Measurements from ENCODE around the gene AXIN1. TPM values are rescaled to one million over a fixed set of nuclear protein-coding genes. Genes with fewer than 3 reads are reported as not detected.

Gene AXIN1
- total RNA-seq, 3 donors from 2014 or later, result 16.5 to 22.6 (median 22.4) TPM

DNA sequence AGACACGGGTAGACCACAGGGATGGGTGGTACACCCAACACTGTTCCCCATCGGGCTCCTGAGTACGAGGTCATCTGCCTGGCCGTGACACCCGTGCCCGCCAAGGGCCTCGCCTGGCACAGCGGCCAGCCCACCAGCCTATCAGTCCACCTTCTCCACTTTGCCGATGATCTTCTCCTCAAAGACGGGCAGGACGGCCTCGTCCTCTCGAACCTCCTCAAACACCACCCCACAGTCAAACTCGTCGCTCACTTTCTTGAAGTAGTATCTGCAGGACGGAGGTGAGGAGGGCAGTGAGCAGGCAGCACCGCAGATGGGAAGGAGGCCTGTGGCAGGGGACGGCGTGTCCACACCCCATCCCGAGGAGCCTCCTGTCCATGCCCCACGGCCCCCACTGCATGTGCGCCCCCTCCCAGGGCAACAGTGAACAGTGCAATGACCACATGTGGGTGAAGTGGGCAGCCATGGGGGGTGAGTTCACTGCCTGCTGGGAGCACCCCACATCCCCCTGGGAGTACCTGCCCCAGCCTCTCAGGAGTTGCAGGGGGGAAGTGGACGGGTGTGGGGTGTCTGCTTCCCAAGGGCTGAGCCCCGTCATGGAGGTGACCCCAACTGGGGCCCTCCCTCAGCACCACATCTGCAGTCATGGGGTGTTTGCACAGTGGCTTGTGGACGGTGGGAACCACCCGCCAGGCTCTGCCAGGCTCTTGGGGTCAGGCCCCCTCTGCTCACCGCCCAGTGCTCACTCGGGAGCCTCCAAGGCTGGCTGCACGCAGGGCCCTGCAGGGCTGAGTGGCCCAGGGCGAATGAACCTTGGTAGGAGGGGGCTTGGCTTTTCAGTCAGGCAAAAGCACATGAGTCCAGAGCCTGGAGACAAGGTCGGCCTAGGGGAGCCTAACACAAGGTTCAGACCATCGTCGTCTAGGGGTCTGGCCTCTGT is 64.3 kb downstream of the AXIN1 start:
- TF ChIP-seq, protein P1, sequence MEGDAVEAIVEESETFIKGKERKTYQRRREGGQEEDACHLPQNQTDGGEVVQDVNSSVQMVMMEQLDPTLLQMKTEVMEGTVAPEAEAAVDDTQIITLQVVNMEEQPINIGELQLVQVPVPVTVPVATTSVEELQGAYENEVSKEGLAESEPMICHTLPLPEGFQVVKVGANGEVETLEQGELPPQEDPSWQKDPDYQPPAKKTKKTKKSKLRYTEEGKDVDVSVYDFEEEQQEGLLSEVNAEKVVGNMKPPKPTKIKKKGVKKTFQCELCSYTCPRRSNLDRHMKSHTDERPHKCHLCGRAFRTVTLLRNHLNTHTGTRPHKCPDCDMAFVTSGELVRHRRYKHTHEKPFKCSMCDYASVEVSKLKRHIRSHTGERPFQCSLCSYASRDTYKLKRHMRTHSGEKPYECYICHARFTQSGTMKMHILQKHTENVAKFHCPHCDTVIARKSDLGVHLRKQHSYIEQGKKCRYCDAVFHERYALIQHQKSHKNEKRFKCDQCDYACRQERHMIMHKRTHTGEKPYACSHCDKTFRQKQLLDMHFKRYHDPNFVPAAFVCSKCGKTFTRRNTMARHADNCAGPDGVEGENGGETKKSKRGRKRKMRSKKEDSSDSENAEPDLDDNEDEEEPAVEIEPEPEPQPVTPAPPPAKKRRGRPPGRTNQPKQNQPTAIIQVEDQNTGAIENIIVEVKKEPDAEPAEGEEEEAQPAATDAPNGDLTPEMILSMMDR (IDR thresholded peaks at IDR 0.05), result no peak
- TF ChIP-seq POLR2AphosphoS5 (IDR thresholded peaks at IDR 0.05), result no peak
- no peak for TF ChIP-seq POLR2A (IDR thresholded peaks at IDR 0.05)
- no peaks in the 10 kb centered on the region for H3K9me3 ChIP-seq
- H3K4me3 ChIP-seq, result no peak overlapping the region
- no peaks in the 10 kb centered on the region for H3K4me1 ChIP-seq
- intact Hi-C loops (cut with DNase I; ENCODE audit: low total_unique reads), result no loop called here
- DNase-seq (ENCODE audit: low spot score in 2 of 2), result no peak
- H3K27me3 ChIP-seq, result peaks cover 0 to 2% of the 10 kb centered on the region in 2 donors
- no peak overlapping the region for H3K27ac ChIP-seq
- peaks cover 7% of the 10 kb centered on the region for H3K36me3 ChIP-seq

DNA sequence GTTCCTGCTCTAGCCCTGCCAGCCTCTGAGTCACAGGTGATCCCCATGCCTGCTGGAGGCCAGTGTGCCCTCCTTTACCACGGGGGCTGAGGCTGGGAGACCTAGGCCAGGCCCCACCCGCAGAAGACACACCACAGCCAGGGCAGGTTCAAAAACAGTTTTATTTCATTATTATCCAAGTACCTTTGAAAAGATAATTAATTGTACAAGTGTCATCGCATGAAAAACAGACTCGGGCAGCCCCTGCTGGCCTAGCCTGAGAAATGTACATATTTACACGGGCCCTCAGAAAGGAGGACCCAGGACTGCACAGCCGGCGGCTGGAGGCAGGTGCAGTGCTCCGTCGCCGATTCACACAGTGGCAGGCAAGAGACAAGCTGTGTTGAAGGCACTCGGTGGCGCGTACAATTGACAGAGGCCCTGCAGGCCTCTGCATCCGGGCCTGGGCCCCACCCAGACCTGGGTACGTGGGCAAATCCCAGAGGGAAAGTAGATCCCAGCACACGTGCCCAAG is 65.2 kb downstream of the AXIN1 start:
- TF ChIP-seq POLR2AphosphoS5 (IDR thresholded peaks at IDR 0.05) (no peak), POLR2A (IDR thresholded peaks at IDR 0.05) (no peak)
- TF ChIP-seq, protein P1 (IDR thresholded peaks at IDR 0.05), result no peak
- intact Hi-C loops (cut with DNase I; ENCODE audit: low total_unique reads), result no loop called here
- H3K36me3 ChIP-seq, result peaks cover 7% of the 10 kb centered on the region

DNA sequence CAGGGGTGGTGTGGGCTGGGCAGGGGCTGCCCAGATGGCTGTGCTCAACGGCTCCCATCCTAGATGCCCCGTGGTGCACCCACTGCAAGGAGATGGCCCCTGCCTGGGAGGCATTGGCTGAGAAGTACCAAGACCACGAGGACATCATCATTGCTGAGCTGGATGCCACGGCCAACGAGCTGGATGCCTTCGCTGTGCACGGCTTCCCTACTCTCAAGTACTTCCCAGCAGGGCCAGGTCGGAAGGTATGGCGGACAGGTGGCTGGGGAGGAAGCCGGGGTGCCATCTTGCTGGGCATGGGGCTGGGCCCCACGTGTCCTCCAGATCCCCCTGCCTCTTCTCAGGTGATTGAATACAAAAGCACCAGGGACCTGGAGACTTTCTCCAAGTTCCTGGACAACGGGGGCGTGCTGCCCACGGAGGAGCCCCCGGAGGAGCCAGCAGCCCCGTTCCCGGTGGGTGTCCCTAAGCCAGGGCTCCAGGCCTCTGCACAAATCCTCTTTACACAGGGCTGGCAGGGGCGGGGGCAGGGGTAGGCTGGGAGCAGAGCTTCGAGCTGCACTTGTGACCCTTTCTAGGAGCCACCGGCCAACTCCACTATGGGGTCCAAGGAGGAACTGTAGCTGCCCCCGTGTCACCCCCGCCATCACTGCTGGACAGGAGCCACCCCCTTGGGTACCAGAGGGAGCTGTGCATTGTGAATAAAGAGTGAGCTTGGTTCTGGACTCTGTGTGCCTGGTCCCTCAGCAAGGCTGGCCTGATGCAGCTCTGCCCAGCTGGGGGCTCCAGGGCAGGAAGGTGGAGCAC is 65.8 kb downstream of the AXIN1 start:
- TF ChIP-seq, protein P1 (IDR thresholded peaks at IDR 0.05), result no peak
- TF ChIP-seq POLR2AphosphoS5 (IDR thresholded peaks at IDR 0.05) (no peak), POLR2A (IDR thresholded peaks at IDR 0.05) (no peak)
- Histone ChIP-seq H3K36me3 (peaks cover 7% of the 10 kb centered on the region), H3K27me3 (peaks cover 0 to 18% of the 10 kb centered on the region in 2 donors), H3K9me3 (no peaks in the 10 kb centered on the region), H3K4me3 (no peak overlapping the region), H3K4me1 (no peaks in the 10 kb centered on the region), H3K27ac (no peak overlapping the region)
- no peak for DNase-seq (ENCODE audit: low spot score in 2 of 2)
- intact Hi-C loops (cut with DNase I; ENCODE audit: low total_unique reads), result no loop called here

More for the DNA sequence above, 65.2 kb downstream of the AXIN1 start:
- Histone ChIP-seq H3K27ac (no peak overlapping the region), H3K27me3 (peaks cover 0 to 11% of the 10 kb centered on the region in 2 donors), H3K4me3 (no peak overlapping the region), H3K9me3 (no peaks in the 10 kb centered on the region), H3K4me1 (no peaks in the 10 kb centered on the region)
- no peak for DNase-seq (ENCODE audit: low spot score in 2 of 2)

DNA sequence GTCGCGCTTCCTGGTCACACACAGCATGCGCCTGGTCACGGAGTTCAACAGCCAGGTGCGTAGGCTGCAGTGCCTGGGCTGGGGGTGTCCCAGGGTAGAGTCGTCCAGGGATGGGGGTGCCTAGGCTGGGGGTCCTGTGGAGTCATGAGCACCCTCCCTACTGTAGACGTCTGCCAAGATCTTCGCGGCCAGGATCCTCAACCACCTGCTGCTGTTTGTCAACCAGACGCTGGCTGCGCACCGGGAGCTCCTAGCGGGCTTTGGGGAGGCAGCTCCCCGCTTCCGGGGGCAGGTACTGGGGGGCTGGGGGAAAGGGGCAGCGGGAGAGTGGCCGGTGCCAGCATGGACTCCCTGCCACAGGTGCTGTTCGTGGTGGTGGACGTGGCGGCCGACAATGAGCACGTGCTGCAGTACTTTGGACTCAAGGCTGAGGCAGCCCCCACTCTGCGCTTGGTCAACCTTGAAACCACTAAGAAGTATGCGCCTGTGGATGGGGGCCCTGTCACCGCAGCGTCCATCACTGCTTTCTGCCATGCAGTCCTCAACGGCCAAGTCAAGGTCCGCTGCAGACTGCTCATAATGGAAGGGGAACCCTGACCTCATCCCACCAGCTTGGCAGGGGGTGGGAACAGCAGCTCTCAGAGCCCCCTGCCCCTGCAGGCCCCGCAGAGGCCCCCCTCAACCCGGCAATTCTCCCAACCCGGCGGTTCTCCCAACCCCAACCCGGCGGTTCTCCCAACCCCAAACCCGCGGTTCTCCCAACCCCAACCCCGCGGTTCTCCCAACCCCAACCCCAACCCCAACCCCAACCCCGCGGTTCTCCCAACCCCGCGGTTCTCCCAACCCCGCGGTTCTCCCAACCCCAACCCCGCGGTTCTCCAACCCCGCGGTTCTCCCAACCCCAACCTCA is 67.1 kb downstream of the AXIN1 start:
- Histone ChIP-seq H3K4me1 (peaks cover 6 to 7% of the 10 kb centered on the region in 2 donors), H3K27me3 (peaks cover 7 to 29% of the 10 kb centered on the region in 2 donors), H3K4me3 (no peak overlapping the region), H3K27ac (no peak overlapping the region), H3K9me3 (no peaks in the 10 kb centered on the region), H3K36me3 (no peaks in the 10 kb centered on the region)
- TF ChIP-seq, protein P1 (IDR thresholded peaks at IDR 0.05), result no peak
- no peak for TF ChIP-seq POLR2AphosphoS5 (IDR thresholded peaks at IDR 0.05)
- TF ChIP-seq POLR2A (IDR thresholded peaks at IDR 0.05), result no peak
- no peak for DNase-seq (ENCODE audit: low spot score in 2 of 2)
- intact Hi-C loops (cut with DNase I; ENCODE audit: low total_unique reads), result no loop called here

Measured in breast epithelium (tissue), 4 donors.